Activated T-cell treated with anti-CD3 and anti-CD28 coated beads, Interleukin-2, amount 50 U/mL, for 24 hours (primary cell): ENCODE data around the gene MPC1.
"Not testable (repeated sequence)": the region's sequence is repeated elsewhere in the genome, so short reads cannot be mapped to it uniquely, and the experiment has no call there.

Experiments
- DNase-seq: peaks from one replicate; pipeline ENCODE4 v3.0.0-alpha.2; 2020
- H3K27ac Mint-ChIP-seq: 2 replicates; pipeline ENCODE4 v1.8.0; 2020; ENCODE audit warnings: mild to moderate bottlenecking, mixed read lengths
- H3K27me3 Mint-ChIP-seq: 2 replicates; pipeline ENCODE4 v1.8.0; 2020; ENCODE audit warnings: mixed read lengths
- H3K36me3 Mint-ChIP-seq: 2 replicates; pipeline ENCODE4 v1.8.0; 2020; ENCODE audit warnings: low read depth, mixed read lengths
- H3K4me1 Mint-ChIP-seq: 2 replicates; pipeline ENCODE4 v1.8.0; 2020; ENCODE audit warnings: low read depth, mixed read lengths
- H3K4me3 Mint-ChIP-seq: 2 replicates; pipeline ENCODE4 v1.8.0; 2020; ENCODE audit warnings: mild to moderate bottlenecking, moderate library complexity, mixed read lengths
- H3K9me3 Mint-ChIP-seq: 2 replicates; pipeline ENCODE4 v1.8.0; 2020; ENCODE audit warnings: mixed read lengths

The MPC1 gene

DNA sequence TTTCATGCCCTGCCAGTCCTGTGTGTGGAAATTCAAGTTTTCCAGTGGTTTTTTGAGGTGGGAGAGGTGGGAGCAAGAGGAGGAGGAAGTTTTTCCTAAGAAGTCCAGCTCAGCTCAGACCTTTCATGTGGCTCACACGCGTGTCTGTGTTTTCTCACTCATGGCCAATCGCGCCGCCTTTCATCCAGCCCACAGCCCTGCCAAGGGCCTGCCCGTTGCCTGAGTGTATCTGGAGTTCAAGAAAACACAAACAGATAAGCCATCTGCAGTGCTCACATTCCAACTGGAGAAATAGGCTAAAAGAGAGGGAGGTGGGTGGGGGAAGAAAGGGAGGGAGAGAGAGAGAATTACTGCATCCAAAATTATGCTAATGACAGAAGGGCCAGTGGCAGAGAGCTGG lies 12.6 kb upstream of the MPC1 start:
- peaks cover 9% of the 10 kb centered on the region for H3K27me3 Mint-ChIP-seq

GRCh38 chr6:166394036-166394892 lies 11.5 kb upstream of the MPC1 start:
- H3K4me3 Mint-ChIP-seq: no peak overlapping the region
- H3K27me3 Mint-ChIP-seq: peaks cover 9% of the 10 kb centered on the region
- no peaks in the 10 kb centered on the region for H3K9me3 Mint-ChIP-seq
- no peaks in the 10 kb centered on the region for H3K4me1 Mint-ChIP-seq
- H3K27ac Mint-ChIP-seq: no peak overlapping the region
- H3K36me3 Mint-ChIP-seq: no peaks in the 10 kb centered on the region
- DNase-seq: no peak

More for the DNA sequence above, 12.6 kb upstream of the MPC1 start:
- Mint-ChIP-seq H3K9me3 (no peaks in the 10 kb centered on the region), H3K4me1 (no peaks in the 10 kb centered on the region), H3K27ac (no peak overlapping the region), H3K4me3 (no peak overlapping the region), H3K36me3 (no peaks in the 10 kb centered on the region)
- DNase-seq: no peak

GRCh38 chr6:166393535-166393823 lies 10.7 kb upstream of the MPC1 start:
- DNase-seq: no peak
- Mint-ChIP-seq H3K9me3 (no peaks in the 10 kb centered on the region), H3K27ac (no peak overlapping the region), H3K27me3 (peaks cover 9% of the 10 kb centered on the region), H3K4me1 (no peaks in the 10 kb centered on the region), H3K4me3 (no peak overlapping the region), H3K36me3 (no peaks in the 10 kb centered on the region)

DNA sequence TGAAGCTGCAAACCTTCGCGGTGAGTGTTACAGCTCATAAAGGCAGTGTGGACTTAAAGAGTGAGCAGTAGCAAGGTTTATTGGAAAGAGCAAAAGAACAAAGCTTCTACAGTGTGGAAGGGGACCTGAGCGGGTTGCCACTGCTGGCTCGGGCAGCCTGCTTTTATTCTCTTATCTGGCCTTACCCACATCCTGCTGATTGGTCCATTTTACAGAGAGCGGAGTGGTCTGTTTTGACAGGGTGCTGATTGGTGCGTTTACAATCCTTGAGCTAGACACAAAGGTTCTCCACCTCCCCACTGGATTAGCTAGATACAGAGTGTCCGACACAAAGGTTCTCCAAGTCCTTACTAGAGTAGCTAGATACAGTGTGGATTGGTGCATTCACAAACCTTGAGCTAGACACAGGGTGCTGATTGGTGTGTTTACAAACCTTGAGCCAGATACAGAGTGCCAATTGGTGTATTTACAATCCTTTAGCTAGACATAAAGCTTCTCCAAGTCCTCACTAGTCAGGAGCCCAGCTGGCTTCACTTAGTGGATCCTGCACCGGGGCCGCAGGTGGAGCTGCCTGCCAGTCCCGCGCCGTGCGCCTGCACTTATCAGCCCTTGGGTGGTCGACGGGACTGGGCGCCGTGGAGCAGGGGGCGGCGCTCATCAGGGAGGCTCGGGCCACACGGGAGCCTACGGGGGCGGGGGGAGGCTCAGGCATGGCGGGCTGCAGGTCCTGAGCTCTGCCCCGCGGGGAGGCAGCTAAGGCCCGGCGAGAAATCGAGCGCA lies 10.2 kb upstream of the MPC1 start:
- not testable (repeated sequence) for H3K4me3 Mint-ChIP-seq, H3K27ac Mint-ChIP-seq, H3K36me3 Mint-ChIP-seq, H3K9me3 Mint-ChIP-seq, DNase-seq, H3K4me1 Mint-ChIP-seq, H3K27me3 Mint-ChIP-seq

DNA sequence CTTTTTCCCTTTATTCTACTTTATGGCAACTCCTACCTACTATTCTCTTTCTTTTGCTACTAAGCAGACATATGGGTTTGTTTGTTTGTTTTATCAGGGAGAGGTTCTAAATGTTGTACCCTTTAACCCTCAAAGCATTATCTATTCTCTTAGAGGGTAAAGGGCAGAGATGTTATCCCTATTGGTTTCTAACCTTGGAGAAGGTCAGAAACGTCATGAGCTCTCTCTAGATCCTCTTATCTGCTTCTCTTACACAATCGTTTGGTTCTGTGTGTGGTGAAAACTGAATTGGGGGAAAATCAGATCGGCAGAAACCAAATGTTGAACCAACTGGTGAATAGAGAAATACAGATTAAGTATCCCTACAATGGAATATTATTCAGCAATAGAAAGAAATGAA lies 6.4 kb upstream of the MPC1 start:
- no peak overlapping the region for H3K4me3 Mint-ChIP-seq
- H3K27me3 Mint-ChIP-seq: no peaks in the 10 kb centered on the region
- no peaks in the 10 kb centered on the region for H3K36me3 Mint-ChIP-seq
- DNase-seq: no peak
- H3K4me1 Mint-ChIP-seq: peaks cover 2% of the 10 kb centered on the region
- no peaks in the 10 kb centered on the region for H3K9me3 Mint-ChIP-seq
- no peak overlapping the region for H3K27ac Mint-ChIP-seq

GRCh38 chr6:166388290-166389004 lies 5.7 kb upstream of the MPC1 start:
- H3K4me3 Mint-ChIP-seq: no peak overlapping the region
- no peaks in the 10 kb centered on the region for H3K27me3 Mint-ChIP-seq
- DNase-seq: no peak
- H3K9me3 Mint-ChIP-seq: no peaks in the 10 kb centered on the region
- no peak overlapping the region for H3K27ac Mint-ChIP-seq
- peaks cover 2% of the 10 kb centered on the region for H3K36me3 Mint-ChIP-seq
- peaks cover 5% of the 10 kb centered on the region for H3K4me1 Mint-ChIP-seq

DNA sequence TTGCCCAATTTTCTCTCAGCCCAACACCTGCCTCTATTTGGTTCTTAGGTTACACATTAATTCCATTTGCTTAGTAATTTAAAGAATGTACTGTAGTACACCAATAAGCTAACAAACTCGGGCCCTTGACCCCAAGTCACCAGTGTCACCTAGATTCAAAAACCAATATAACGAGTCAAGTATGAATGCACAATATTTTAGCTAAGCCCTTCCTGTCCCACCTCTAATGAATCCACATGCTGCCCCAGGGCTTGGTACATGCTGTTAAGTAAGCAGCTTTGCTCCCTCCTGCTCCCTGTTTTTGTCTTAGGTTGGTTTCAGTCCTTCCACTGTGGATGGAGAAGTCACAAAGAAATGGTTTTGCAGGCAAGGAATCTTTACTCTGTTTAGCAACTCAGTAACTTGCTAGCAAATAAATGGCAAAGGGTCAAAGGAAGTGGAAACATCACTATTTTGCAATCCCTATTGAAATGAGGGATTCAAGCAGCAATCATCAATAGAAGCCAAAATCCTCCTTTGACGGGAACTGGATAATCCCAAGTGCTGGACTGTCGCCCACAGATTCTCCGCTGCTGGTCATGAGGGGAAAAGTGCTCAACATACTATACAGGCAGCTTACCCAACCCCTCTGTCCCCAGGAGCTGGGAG lies 5.0 kb upstream of the MPC1 start:
- no peaks in the 10 kb centered on the region for H3K9me3 Mint-ChIP-seq
- H3K27ac Mint-ChIP-seq: no peak overlapping the region
- peaks cover 2% of the 10 kb centered on the region for H3K36me3 Mint-ChIP-seq
- H3K27me3 Mint-ChIP-seq: no peaks in the 10 kb centered on the region
- DNase-seq: no peak
- H3K4me3 Mint-ChIP-seq: no peak overlapping the region
- peaks cover 5% of the 10 kb centered on the region for H3K4me1 Mint-ChIP-seq

- not testable (repeated sequence) for H3K4me1 Mint-ChIP-seq, H3K4me3 Mint-ChIP-seq, H3K27ac Mint-ChIP-seq, H3K27me3 Mint-ChIP-seq, H3K36me3 Mint-ChIP-seq, H3K9me3 Mint-ChIP-seq, DNase-seq
Measured at GRCh38 chr6:166387098-166387497, 4.4 kb upstream of the MPC1 start.

- DNase-seq: no peak
- Mint-ChIP-seq H3K36me3 (peaks cover 7% of the 10 kb centered on the region), H3K9me3 (no peaks in the 10 kb centered on the region), H3K27ac (no peak overlapping the region), H3K27me3 (no peaks in the 10 kb centered on the region), H3K4me1 (peaks cover 13% of the 10 kb centered on the region), H3K4me3 (no peak overlapping the region)
Measured at GRCh38 chr6:166386111-166386510, 3.4 kb upstream of the MPC1 start.

GRCh38 chr6:166383802-166384363 lies 1.1 kb upstream of the MPC1 start:
- not testable (repeated sequence) for DNase-seq, H3K36me3 Mint-ChIP-seq, H3K27me3 Mint-ChIP-seq, H3K9me3 Mint-ChIP-seq
- H3K4me3 Mint-ChIP-seq: peak overlapping the region; percentile 82
- peaks cover 17% of the 10 kb centered on the region for H3K4me1 Mint-ChIP-seq
- peak overlapping the region; percentile 75 for H3K27ac Mint-ChIP-seq

DNA sequence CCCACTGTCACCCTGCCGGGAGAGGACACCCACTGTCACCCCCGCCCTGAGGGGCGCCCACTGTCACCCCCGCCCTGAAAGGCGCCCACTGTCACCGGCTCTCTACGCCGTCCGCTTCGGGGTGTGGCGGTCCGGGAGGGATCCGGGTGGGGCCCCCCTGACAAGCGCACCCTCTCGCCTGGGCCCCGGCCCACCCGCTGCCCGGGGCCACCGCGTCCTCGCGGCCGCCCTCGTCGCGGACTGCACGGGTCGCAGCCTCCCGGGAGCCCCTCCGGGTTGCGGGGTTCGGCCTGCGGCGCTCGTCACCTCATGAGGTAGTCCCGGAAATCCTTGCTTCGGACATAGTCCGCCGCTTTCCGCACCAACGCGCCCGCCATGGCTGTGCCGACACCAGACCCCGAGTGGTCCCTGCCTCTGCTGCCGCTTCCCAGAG lies 224 bp downstream of the MPC1 start:
- DNase-seq: no peak
- Mint-ChIP-seq H3K27ac (peak overlapping the region; percentile 86), H3K4me3 (peak overlapping the region; percentile 90), H3K9me3 (no peaks in the 10 kb centered on the region), H3K27me3 (no peaks in the 10 kb centered on the region), H3K36me3 (peaks cover 7% of the 10 kb centered on the region), H3K4me1 (peaks cover 17% of the 10 kb centered on the region)

DNA sequence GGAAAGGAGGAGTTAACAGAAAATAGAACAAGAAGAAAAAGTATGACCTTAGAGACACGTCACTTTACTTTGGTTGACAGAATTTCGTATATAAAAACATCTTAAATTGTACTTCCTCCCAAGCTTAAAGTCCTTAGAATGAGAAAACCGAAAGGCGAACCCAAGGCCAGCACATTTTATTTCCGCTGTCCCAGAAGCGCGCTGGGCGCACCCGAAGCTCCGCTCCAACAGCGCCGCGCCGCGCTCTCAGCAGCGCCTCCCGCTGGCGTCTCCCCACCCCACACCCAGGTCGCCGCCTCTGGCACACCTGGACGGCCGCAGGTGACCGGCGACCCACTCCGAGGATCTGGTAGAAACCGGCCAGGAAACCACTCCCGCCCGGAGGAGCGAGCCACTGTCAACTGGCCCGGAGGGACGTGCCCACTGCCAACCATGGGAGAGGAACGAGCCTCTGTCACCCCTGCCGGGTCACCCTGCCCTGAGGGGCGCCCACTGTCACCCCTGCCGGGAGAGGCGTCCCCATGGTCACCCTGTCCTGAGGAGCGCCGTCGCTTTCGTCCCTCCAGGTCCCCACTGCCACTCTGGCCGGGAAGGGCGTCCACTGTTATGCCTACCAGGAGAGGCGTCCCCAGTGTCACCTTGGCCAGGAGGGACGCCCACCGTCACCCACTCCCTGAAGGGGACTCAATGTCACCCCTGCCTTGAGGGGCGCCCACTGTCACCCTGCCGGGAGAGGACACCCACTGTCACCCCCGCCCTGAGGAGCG lies 824 bp downstream of the MPC1 start:
- DNase-seq: peak; percentile 81
- Mint-ChIP-seq H3K9me3 (no peaks in the 10 kb centered on the region), H3K4me1 (peaks cover 17% of the 10 kb centered on the region), H3K4me3 (peak overlapping the region; percentile 90), H3K27me3 (no peaks in the 10 kb centered on the region), H3K27ac (peak overlapping the region; percentile 86), H3K36me3 (peaks cover 7% of the 10 kb centered on the region)

GRCh38 chr6:166381381-166381732 lies 1.4 kb downstream of the MPC1 start:
- H3K27me3 Mint-ChIP-seq: no peaks in the 10 kb centered on the region
- peak overlapping the region; percentile 86 for H3K27ac Mint-ChIP-seq

GRCh38 chr6:166379800-166380199 lies 2.9 kb downstream of the MPC1 start:
- Mint-ChIP-seq H3K27ac (no peak overlapping the region), H3K27me3 (no peaks in the 10 kb centered on the region), H3K36me3 (peaks cover 7% of the 10 kb centered on the region), H3K4me3 (no peak overlapping the region), H3K4me1 (peaks cover 22% of the 10 kb centered on the region), H3K9me3 (no peaks in the 10 kb centered on the region)
- DNase-seq: no peak

More at GRCh38 chr6:166381381-166381732, 1.4 kb downstream of the MPC1 start:
- peaks cover 7% of the 10 kb centered on the region for H3K36me3 Mint-ChIP-seq
- H3K4me3 Mint-ChIP-seq: peak overlapping the region; percentile 90
- DNase-seq: no peak
- peaks cover 17% of the 10 kb centered on the region for H3K4me1 Mint-ChIP-seq
- H3K9me3 Mint-ChIP-seq: no peaks in the 10 kb centered on the region
